ENCODE data around the gene ZC2HC1C. TPM values are rescaled to one million over a fixed set of nuclear protein-coding genes. Genes with fewer than 3 reads are reported as not detected.

ZC2HC1C gene
- total and polyA plus RNA-seq, 2 of the 13 experiments (the other 11 are each of a cell fraction or from before 2014, with no cell fraction given), result 3.3 to 3.5 TPM

GRCh38 chr14:75098212-75098611, 28.8 kb downstream of the ZC2HC1C start (continued):
- TF ChIP-seq ZBTB10 (CRISPR knock-in tag; IDR thresholded peaks at IDR 0.05; ENCODE audit: borderline replicate concordance), result no peak

DNA sequence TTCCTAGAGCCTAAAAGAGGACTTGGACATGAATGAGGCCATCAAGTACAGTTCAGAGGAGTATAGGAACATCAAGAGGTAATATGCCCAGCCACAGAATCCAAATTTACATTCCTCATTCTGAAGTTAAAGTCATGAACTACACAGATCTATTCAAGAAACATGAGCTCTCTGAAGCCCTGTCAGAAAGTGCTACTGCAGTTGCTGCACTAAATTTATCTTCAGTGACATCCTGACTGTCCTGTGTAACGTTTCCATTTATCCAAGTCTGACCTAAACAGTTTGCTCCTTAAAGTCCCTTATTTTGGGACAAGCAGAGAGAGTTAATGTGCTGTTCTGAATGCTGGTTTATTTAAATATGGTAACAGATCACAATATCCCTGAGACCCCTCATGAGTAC, 29.2 kb downstream of the ZC2HC1C start:
- intact Hi-C loops (cut with micrococcal nuclease; ENCODE audit: unreplicated experiment), result no loop called here
- ATAC-seq (no peak), FAIRE-seq (no peak), DNase-seq (ENCODE audit: low spot score) (no peak)
- CTCF ChIA-PET (ENCODE audit: low intra/inter-chr PET ratio, low total read pairs), result no interaction called here
- TF ChIP-seq MTA3 (CRISPR knock-in tag; IDR thresholded peaks at IDR 0.05) (no peak), RARG (CRISPR knock-in tag; IDR thresholded peaks at IDR 0.05; ENCODE audit: low read depth) (no peak), TOPORS (CRISPR knock-in tag; IDR thresholded peaks at IDR 0.05) (no peak), KDM6A (CRISPR knock-in tag; IDR thresholded peaks at IDR 0.05; ENCODE audit: low read depth) (no peak), ZBTB7A (CRISPR knock-in tag; IDR thresholded peaks at IDR 0.05) (no peak), ZMYM3 (CRISPR knock-in tag; IDR thresholded peaks at IDR 0.05) (no peak), HDAC6 (IDR thresholded peaks at IDR 0.05; ENCODE audit: low read depth, low read length) (no peak), TSC22D2 (CRISPR knock-in tag; IDR thresholded peaks at IDR 0.05; ENCODE audit: borderline replicate concordance) (no peak), HCFC1 (IDR thresholded peaks at IDR 0.05; ENCODE audit: low read depth, low read length) (no peak), EHMT2 (IDR thresholded peaks at IDR 0.05; ENCODE audit: borderline replicate concordance, low read depth, low read length) (no peak)
- H3K4me3 ChIP-seq (replicated peaks in 1 of 3; ENCODE audit: insufficient read depth in 1 of 3, low read depth in 2 of 3, low read length in 3 of 3), result no peak overlapping the region
- no peaks in the 10 kb centered on the region for H3K27me3 ChIP-seq (ENCODE audit: control insufficient read depth in 1 of 2, insufficient read depth in 2 of 2, low read length in 2 of 2)
- H3K9ac ChIP-seq (ENCODE audit: insufficient read depth, low read depth, low read length), result no peak overlapping the region
- in situ Hi-C loops (cut with HindIII; ENCODE audit: extremely low pct_ligation_motif_present, low pct_unique_long_range_greater_than_20kb), result no loop called here
- H3K79me2 ChIP-seq (ENCODE audit: insufficient read depth, low read length), result no peaks in the 10 kb centered on the region
- peaks cover 10 to 50% of the 10 kb centered on the region in 2 experiments for H3K36me3 ChIP-seq (replicated peaks in 1 of 2; ENCODE audit: control insufficient read depth in 1 of 2, insufficient read depth in 2 of 2, low read length in 2 of 2)
- 100% methylated on average over 1 of the region's 1 CpG for WGBS (ENCODE audit: low lambda C conversion rate)
- H2AFZ ChIP-seq (ENCODE audit: low read length), result no peak overlapping the region
- POLR2A ChIA-PET, result no interaction called here
- no peaks in the 10 kb centered on the region for H3K9me3 ChIP-seq (ENCODE audit: low read length)
- BruUV-seq (replicated peaks), result no TSS peak
- H3K4me1 ChIP-seq (ENCODE audit: insufficient read depth, low read length), result no peaks in the 10 kb centered on the region
- H3K4me2 ChIP-seq (ENCODE audit: low read depth, low read length), result no peak overlapping the region
- no peaks in the 10 kb centered on the region for H4K20me1 ChIP-seq (ENCODE audit: insufficient read depth, low read length)
- no peak overlapping the region for H3K27ac ChIP-seq (ENCODE audit: extremely low read length, insufficient read depth, low read length)
